Activated CD4-positive, CD25-positive, alpha-beta regulatory T cell treated with anti-CD3 and anti-CD28 coated beads, Interleukin-2, amount 50 U/mL, for 72 hours (primary cell): ENCODE measurements around the gene FAM234B.
"Not testable (repeated sequence)": the region's sequence is repeated elsewhere in the genome, so short reads cannot be mapped to it uniquely, and the experiment has no call there.

Experiments used
- DNase-seq: peaks from one replicate; pipeline ENCODE4 v3.0.0; 2021

FAM234B gene

DNA sequence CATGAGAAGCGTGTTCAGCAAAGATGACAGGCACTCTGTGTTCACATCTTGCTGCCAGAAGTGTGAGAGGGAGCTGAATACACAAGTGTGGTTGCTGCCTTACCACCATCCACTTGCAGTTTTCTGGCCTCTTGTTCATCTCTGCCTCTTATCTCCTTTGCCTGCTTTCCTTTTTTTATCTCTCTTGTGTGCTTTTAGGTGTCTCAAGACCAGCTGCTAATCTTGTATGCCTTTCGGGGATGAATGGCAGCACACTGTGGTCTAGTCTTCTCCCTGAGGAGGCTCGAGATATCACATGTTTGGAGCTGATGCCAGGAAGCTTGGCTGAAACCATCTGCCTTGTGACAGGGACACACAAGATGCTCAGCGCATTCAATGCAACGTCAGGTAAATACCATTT, 17.2 kb downstream of the FAM234B start:
- no peak for DNase-seq

GRCh38 chr12:13062669-13063068, 18.5 kb downstream of the FAM234B start:
- no peak for DNase-seq

GRCh38 chr12:13066014-13066413, 21.8 kb downstream of the FAM234B start:
- DNase-seq, result no peak

GRCh38 chr12:13066459-13066858, 22.3 kb downstream of the FAM234B start:
- DNase-seq, result no peak

DNA sequence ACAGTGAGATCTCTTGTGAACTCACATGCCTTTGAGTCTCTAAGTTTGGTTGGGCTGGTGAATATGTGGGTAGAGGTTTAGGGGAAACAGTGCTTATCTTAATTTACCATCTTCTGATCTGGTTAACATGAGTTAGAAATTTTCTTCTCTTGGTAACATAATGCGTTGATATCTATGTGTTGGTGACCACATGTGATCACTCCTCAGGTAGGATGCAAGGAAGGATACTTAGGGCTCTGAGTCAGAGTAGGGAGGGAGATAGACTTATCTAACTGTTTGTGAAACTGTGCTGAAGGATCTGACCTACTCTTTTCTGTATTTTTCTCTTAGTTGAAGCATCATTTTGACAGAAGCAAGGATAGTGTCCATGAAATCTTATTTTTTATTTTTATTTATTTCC, 23.1 kb downstream of the FAM234B start:
- DNase-seq, result no peak

DNA sequence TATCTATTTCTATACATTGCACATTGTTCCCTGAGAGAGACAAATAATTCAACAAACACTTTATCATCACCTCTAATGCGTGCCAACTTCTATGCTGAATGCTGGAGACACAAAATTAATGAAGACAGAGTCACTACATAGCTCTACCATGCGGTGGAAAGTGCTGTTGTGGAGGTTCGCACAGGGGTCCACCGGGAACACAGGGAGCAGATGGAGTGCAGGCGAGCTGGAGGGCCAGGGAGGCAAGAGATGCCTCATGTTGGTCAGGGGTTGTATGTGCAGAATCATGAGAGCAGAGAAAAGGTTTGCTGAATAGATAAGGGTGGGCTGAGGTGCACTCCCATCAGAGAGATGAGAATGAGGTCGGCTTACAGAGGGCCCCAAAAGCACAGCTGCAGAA, 25.2 kb downstream of the FAM234B start:
- DNase-seq, result no peak

GRCh38 chr12:13071305-13072280, 27.4 kb downstream of the FAM234B start:
- no peak for DNase-seq

GRCh38 chr12:13073173-13073572, 29.0 kb downstream of the FAM234B start:
- DNase-seq, result no peak

- no peak for DNase-seq
Measured at GRCh38 chr12:13074396-13075117, 30.4 kb downstream of the FAM234B start.

DNA sequence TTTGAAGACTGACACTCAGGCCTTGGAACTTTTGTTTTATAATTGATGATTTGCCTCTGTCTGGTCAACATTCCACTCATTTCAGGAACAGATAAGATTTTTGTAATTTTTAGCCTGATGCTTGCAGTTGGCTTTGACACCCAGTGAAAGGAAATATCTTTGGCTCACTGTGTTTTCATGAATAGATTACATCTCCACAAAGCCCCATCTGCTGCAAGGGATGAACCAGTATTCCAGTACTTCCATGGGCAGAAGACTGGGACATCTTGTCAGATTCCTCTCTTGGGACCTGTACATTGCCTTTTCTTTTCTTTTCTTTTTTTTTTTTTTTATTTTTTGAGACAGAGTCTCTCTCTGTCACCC, 30.9 kb downstream of the FAM234B start:
- no peak for DNase-seq

- no peak for DNase-seq
Measured at GRCh38 chr12:13075786-13076570, 31.8 kb downstream of the FAM234B start.

- DNase-seq, result no peak
Measured at GRCh38 chr12:13079440-13079906, 35.3 kb downstream of the FAM234B start.

- DNase-seq, result no peak
Measured at GRCh38 chr12:13080266-13080665, 36.1 kb downstream of the FAM234B start.

DNA sequence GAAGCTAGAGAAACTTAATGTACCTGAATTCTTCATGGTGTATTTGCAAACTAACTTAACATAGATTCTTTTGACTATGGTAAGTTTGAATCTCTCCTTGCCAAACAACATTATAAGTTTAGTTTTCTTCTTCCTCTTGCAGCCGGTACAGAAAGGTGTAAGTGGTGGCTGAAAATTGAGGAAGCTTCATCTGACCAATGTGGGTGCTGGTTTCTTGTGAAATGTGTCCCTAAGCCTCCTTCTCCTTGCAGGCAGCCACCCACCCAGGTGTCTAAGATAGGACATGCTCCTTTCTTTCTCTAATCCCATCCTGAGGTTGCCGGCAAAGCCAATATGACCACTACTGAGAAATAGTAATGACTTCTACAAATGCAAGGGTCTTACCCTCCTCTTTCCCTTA, 38.7 kb downstream of the FAM234B start:
- DNase-seq, result no peak

DNA sequence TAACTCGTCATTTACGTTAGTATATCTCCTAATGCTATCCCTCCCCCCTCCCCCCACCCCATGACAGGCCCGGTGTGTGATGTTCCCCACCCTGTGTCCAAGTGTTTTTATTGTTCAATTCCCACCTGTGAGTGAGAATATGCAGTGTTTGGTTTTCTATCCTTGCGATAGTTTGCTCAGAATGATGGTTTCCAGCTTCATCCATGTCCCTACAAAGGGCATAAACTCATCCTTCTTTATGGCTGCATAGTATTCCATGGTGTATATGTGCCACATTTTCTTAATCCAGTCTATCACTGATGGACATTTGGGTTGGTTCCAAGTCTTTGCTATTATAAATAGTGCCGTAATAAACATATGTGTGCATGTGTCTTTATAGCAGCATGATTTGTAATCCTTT, 39.5 kb downstream of the FAM234B start:
- DNase-seq, result not testable (repeated sequence)

- no peak for DNase-seq
Measured at GRCh38 chr12:13084898-13085640, 40.9 kb downstream of the FAM234B start.

DNA sequence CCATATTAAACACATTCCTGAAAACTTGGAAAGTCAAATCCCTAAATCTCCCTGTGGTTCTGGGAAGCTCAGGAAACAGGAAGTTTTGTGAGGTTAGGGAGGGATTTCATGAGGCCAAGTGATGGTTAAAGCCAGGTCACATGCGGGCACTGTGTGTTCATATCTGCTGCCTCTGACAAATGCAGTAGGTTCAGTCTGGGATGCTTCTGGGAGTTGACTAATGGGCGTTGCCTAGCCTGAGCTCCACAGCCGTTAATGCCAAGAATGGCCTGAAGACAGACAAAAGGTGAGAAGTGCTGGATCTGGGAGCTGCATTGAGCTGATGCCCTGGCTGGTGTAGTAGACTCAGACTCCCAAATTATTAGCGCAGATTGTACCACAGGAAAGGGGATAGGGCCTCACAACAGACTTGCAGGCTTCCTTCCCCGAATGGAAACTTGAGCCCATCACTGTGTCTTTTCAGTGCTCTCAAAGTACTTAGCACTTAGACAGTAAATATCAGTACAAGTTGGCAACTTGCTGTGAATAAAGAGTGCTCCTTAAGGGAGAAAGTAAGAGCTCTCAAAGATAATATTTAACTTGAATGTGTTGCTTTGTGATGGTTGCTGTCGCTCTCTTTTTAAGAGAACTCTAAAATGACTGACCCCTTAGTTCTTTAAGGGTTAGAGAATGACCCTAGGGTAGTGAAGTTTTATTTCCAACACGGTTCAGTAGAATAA, 41.9 kb downstream of the FAM234B start:
- DNase-seq, result no peak

- DNase-seq, result no peak
Measured at GRCh38 chr12:13087766-13088165, 43.6 kb downstream of the FAM234B start.

- no peak for DNase-seq
Measured at GRCh38 chr12:13088496-13088895, 44.3 kb downstream of the FAM234B start.

DNA sequence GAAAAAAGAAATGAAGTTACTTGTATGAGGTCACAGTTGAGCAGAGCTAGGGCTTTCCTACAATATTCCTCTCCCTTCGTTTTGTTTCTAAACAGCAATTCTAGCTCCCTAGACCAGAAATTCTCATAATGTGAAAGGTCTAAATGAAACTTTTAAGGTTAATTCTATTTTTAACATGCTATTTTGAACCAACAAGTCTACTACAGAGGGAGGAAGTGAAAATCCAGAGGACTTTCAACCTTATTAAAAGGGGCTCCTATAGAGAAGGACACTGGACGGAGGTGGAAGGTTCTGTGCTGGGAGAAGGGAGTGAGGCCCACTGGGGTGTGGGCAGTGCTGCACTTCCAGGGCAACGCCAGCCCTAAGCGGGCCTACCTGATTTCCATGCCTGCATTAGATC, 45.9 kb downstream of the FAM234B start:
- DNase-seq, result no peak

- no peak for DNase-seq
Measured at GRCh38 chr12:13091832-13092231, 47.7 kb downstream of the FAM234B start.
